HG02798 (cell line): ENCODE data around the gene CCDC158.
"Not testable (repeated sequence)": the region's sequence is repeated elsewhere in the genome, so short reads cannot be mapped to it uniquely, and the experiment has no call there.

Experiments used
- ATAC-seq: cut with Tn5 transposase; IDR thresholded peaks from one replicate; pipeline ENCODE4 v1.9.1; 2021; ENCODE audit warnings: mild to moderate bottlenecking; ENCODE audit not compliant: unreplicated experiment, poor library complexity

CCDC158 gene

GRCh38 chr4:76287811-76288210, 133.1 kb downstream of the CCDC158 start:
- not testable (repeated sequence) for ATAC-seq

GRCh38 chr4:76283900-76284299, 137.0 kb downstream of the CCDC158 start:
- ATAC-seq, result no peak

- no peak for ATAC-seq
Measured at GRCh38 chr4:76282941-76283689, 137.8 kb downstream of the CCDC158 start.

- not testable (repeated sequence) for ATAC-seq
Measured at GRCh38 chr4:76281594-76281993, 139.3 kb downstream of the CCDC158 start.

GRCh38 chr4:76280488-76281441, 140.2 kb downstream of the CCDC158 start:
- ATAC-seq, result no peak

GRCh38 chr4:76279462-76279861, 141.5 kb downstream of the CCDC158 start:
- ATAC-seq, result no peak

GRCh38 chr4:76278583-76278982, 142.4 kb downstream of the CCDC158 start:
- ATAC-seq, result no peak

GRCh38 chr4:76277667-76278066, 143.3 kb downstream of the CCDC158 start:
- ATAC-seq, result no peak

GRCh38 chr4:76276813-76277212, 144.1 kb downstream of the CCDC158 start:
- peak; percentile 73 for ATAC-seq

- no peak for ATAC-seq
Measured at GRCh38 chr4:76275486-76276124, 145.3 kb downstream of the CCDC158 start.

- no peak for ATAC-seq
Measured at GRCh38 chr4:76272999-76273398, 147.9 kb downstream of the CCDC158 start.

GRCh38 chr4:76272582-76272981, 148.4 kb downstream of the CCDC158 start:
- ATAC-seq, result no peak

- no peak for ATAC-seq
Measured at GRCh38 chr4:76272073-76272472, 148.9 kb downstream of the CCDC158 start.

- ATAC-seq, result no peak
Measured at GRCh38 chr4:76271248-76271647, 149.7 kb downstream of the CCDC158 start.

GRCh38 chr4:76270244-76271175, 150.4 kb downstream of the CCDC158 start:
- ATAC-seq, result no peak

- ATAC-seq, result no peak
Measured at GRCh38 chr4:76267811-76268210, 153.1 kb downstream of the CCDC158 start.

GRCh38 chr4:76266627-76267026, 154.3 kb downstream of the CCDC158 start:
- no peak for ATAC-seq

GRCh38 chr4:76265631-76266218, 155.2 kb downstream of the CCDC158 start:
- ATAC-seq, result no peak
